ENCODE measurements around the gene SPRED3. TPM values are rescaled to one million over a fixed set of nuclear protein-coding genes. Genes with fewer than 3 reads are reported as not detected.

The SPRED3 gene
- total and polyA plus RNA-seq, 2 of the 8 experiments (the other 6 are each of a cell fraction or from before 2014, with no cell fraction given) = 8.1 to 10.3 TPM

DNA sequence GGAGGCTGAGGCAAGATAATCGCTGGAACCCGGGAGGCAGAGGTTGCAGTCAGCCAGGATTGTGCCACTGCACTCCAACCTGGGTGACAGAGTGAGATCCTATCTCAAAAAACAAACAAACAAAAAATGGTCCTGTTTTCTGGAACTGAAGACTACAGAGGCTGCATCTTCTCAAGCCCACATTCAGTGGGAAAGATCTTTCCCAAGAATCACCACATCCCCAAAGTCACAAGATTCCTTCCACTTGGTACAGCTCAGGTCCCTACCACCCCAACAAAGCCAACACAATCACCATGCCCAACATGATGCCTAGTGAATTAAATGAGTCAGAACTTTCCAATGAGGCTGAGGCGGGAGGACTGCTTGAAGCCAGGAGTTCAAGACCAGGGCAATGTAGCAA is 37.6 kb upstream of the SPRED3 start (continued):
- no peak for TF ChIP-seq POLR2A (IDR thresholded peaks at IDR 0.05; ENCODE audit: control extremely low read depth in 1 of 2, low read depth in 2 of 2, low read length in 2 of 2)
- TF ChIP-seq, protein P1, sequence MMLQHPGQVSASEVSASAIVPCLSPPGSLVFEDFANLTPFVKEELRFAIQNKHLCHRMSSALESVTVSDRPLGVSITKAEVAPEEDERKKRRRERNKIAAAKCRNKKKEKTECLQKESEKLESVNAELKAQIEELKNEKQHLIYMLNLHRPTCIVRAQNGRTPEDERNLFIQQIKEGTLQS (IDR thresholded peaks at IDR 0.05; ENCODE audit: insufficient read depth, low read depth, low read length) = no peak
- TF ChIP-seq, protein P2, sequence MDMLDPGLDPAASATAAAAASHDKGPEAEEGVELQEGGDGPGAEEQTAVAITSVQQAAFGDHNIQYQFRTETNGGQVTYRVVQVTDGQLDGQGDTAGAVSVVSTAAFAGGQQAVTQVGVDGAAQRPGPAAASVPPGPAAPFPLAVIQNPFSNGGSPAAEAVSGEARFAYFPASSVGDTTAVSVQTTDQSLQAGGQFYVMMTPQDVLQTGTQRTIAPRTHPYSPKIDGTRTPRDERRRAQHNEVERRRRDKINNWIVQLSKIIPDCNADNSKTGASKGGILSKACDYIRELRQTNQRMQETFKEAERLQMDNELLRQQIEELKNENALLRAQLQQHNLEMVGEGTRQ (IDR thresholded peaks at IDR 0.05; ENCODE audit: low read length) = no peak
- TF ChIP-seq, protein P3, sequence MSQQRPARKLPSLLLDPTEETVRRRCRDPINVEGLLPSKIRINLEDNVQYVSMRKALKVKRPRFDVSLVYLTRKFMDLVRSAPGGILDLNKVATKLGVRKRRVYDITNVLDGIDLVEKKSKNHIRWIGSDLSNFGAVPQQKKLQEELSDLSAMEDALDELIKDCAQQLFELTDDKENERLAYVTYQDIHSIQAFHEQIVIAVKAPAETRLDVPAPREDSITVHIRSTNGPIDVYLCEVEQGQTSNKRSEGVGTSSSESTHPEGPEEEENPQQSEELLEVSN (IDR thresholded peaks at IDR 0.05) = no peak
